Psoas muscle (tissue), 8 donors: ENCODE measurements around the gene CH25H. TPM values are rescaled to one million over a fixed set of nuclear protein-coding genes. Genes with fewer than 3 reads are reported as not detected.
A peak's percentile ranks its signal among the peaks of the same experiment; 100 is the strongest.
"Not testable (repeated sequence)": the region's sequence is repeated elsewhere in the genome, so short reads cannot be mapped to it uniquely, and the experiment has no call there.

ENCODE experiments used
- ATAC-seq, 4 donors: fragments of 200-7000 bp; cut with Tn5 transposase; one replicate each; pipeline ENCODE4 v1.9.1; 2020; ENCODE audit warnings: moderate library complexity in 3 of 4, mild to moderate bottlenecking in 2 of 4
- DNase-seq, 2 donors: peaks; one replicate each; pipeline ENCODE4 v3.0.0-alpha.2; 2020
- H3K27ac ChIP-seq: fragments of 200-600 bp; one replicate; pipeline ENCODE4 v1.8.0; 2022
- H3K27me3 ChIP-seq, 3 donors: fragments of 200-600 bp in 1 of 3; one replicate each; pipeline versions ENCODE4 v1.6.1 to v1.8.0; 2013 to 2022; ENCODE audit warnings: low read length in 2 of 3, mild to moderate bottlenecking in 2 of 3, moderate library complexity in 1 of 3; ENCODE audit not compliant: insufficient read depth in 3 of 3
- H3K36me3 ChIP-seq, 2 donors: fragments of 200-600 bp in 1 of 2; one replicate each; pipeline versions ENCODE4 v1.6.1 to v1.8.0; 2013 to 2022; ENCODE audit warnings: low read depth in 1 of 2, mild to moderate bottlenecking in 1 of 2, moderate library complexity in 1 of 2; ENCODE audit not compliant: insufficient read depth in 1 of 2
- H3K4me1 ChIP-seq: fragments of 200-600 bp; one replicate; pipeline ENCODE4 v1.8.0; 2022
- H3K4me3 ChIP-seq: fragments of 200-600 bp; one replicate; pipeline ENCODE4 v1.8.0; 2022; ENCODE audit warnings: mild to moderate bottlenecking
- H3K9me3 ChIP-seq: fragments of 200-600 bp; one replicate; pipeline ENCODE4 v1.8.0; 2022
- whole genome bisulfite sequencing, 3 donors: extraction: QIAGEN DNeasy Blood & Tissue Kit; methylation state at CpG; one replicate each; pipeline versions ENCODE4 v1.1.6 to v1.1.7; 2013; 5-methylcytosine and 5-hydroxymethylcytosine counted together
- intact Hi-C, 2 donors: fragments of 100-400 bp; cut with DNase I; formaldehyde crosslinking; loops; one replicate each; pipeline versions ENCODE4 v1.11.0 to v1.14.2; 2022
- polyA plus RNA-seq, 3 donors: library from polyadenylated mRNA; stranded (reverse); fragments of 200-250 nt; gene quantifications; one replicate each; pipeline ENCODE4 v1.2.3, GENCODE V29; 2013
- total RNA-seq, 4 donors: library from RNA; stranded (reverse); fragmentation: NEBNext Ultra II Directional in 2 of 4; extraction: Animal tissue kit (Norgen Biotek cat#: 25700) in 2 of 4; gene quantifications; one replicate each; pipeline versions ENCODE4 v1.2.1 to v1.2.4, GENCODE V29; 2021 to 2023
- TF ChIP-seq, protein P1 (sequence below): fragments of 200-600 bp; IDR thresholded peaks from one replicate; pipeline ENCODE4 v1.8.0; 2022; ENCODE audit warnings: antibody characterized with exemption
- donor health status: healthy with polysubstance abuse.
- donor health status: DM: no; HTN: no; CAD: no; lungs with moderate emphysema.
- donor health status: Bipolar disorder and iron deficiency.
- donor health status: healthy.
- donor health status: DM: yes; HTN: yes; CAD: no.
- donor health status: DM: no; HTN: no; CAD: no.
- donor health status: DM: no; HTN: no; CAD: no.
- donor health status: DM: yes; HTN: yes; CAD: no.

Gene CH25H
- total and polyA plus RNA-seq, 7 donors = 0.05 to 1.1 (median 0.25) TPM; not detected in 2

DNA sequence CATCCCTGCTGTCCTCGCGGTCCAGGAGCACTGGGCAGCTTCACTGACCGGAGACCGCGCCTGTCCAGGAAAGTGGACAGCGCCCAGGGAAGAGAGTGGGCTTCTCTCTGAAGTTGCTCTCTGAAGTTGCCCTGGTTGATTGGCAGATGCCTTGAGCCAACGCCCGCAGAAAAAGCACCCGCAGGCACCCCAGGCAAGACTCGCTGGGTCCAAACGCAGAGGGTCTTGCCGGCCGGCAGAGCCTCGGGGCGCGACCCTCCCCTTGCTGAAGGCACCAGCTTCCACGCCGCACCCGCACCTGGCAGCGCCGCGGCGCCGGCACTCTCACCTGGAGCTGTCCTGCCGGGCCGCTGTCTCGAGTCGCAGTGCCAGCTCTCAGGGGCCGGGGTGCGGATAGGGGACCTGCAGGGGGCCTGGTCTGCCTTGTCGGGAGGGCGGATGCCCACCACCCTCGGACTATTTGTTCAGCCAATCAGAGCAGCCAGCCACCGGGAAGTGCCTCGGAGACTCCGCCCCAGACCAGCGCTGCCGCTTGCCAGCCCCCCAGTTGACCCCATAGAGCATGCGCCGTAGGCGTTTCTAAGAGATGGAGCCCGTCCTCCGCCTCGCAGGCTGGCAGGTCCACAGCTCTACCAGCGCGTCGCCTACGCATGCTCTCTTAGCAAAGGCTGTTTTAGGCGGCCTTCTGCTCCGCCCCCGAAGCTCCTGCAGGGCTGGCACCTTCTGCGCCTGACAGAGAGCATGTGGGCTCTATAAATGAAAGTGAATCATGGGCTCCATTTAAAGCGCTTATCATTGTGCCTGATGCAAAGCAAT lies 44.5 kb upstream of the CH25H start, which contains the start of gene LIPA:
LIPA (minus strand) TSS at position 367 of the 816 bp plus-strand sequence. CDS start 4,127 bp downstream, outside the sequence.
- peak; percentile 99 to 100 (median 99) for ATAC-seq
- TF ChIP-seq, protein P1, sequence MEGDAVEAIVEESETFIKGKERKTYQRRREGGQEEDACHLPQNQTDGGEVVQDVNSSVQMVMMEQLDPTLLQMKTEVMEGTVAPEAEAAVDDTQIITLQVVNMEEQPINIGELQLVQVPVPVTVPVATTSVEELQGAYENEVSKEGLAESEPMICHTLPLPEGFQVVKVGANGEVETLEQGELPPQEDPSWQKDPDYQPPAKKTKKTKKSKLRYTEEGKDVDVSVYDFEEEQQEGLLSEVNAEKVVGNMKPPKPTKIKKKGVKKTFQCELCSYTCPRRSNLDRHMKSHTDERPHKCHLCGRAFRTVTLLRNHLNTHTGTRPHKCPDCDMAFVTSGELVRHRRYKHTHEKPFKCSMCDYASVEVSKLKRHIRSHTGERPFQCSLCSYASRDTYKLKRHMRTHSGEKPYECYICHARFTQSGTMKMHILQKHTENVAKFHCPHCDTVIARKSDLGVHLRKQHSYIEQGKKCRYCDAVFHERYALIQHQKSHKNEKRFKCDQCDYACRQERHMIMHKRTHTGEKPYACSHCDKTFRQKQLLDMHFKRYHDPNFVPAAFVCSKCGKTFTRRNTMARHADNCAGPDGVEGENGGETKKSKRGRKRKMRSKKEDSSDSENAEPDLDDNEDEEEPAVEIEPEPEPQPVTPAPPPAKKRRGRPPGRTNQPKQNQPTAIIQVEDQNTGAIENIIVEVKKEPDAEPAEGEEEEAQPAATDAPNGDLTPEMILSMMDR = no peak
- DNase-seq = peak; percentile 96 to 97
- Histone ChIP-seq H3K36me3 (no peaks in the 10 kb centered on the region), H3K27me3 (no peaks in the 10 kb centered on the region), H3K27ac (peak within 1 kb of the TSS; percentile 82), H3K9me3 (no peaks in the 10 kb centered on the region), H3K4me1 (peaks cover 9% of the 10 kb centered on the region), H3K4me3 (peak within 1 kb of the TSS; percentile 99)
- intact Hi-C loops = no loop called here
- WGBS, 3 donors = 0 to 1% (median 0%) methylated on average over 49 to 53 of the region's 53 CpGs

DNA sequence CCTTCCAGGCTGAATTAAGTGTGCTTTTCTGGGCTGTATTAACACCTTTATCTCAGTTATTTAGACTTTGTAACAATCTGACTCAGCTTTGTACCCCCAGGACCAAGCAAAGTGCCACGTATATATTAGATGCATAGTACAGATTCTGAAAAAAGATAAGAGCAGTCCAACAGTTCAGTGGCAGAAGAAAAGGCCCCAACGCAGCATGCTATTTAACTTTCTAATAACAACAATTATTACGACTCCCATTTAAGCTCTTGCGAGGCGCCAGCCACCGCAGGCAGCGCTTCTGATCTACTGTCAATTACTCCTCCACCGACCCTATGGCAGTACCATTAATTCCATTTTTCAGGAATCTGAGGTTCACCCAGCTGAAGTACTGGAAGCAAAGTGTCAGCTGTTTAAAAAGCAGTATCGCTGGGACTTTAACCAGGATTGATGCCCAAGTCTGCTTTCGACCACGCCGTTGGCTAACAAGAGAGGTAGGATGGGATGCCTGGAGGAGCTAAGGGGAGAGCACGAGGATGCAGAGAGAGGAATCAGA lies 43.8 kb upstream of the CH25H start:
- no peaks in the 10 kb centered on the region for H3K9me3 ChIP-seq
- WGBS, 3 donors = 29 to 35% (median 35%) methylated on average over 13 of the region's 13 CpGs
- intact Hi-C loops = no loop called here
- no peaks in the 10 kb centered on the region for H3K36me3 ChIP-seq
- H3K4me1 ChIP-seq = peaks cover 9% of the 10 kb centered on the region
- DNase-seq (no peak), ATAC-seq (no peak)
- no peaks in the 10 kb centered on the region for H3K27me3 ChIP-seq
- TF ChIP-seq, protein P1 = no peak
- peak overlapping the region; percentile 82 for H3K27ac ChIP-seq
- peak overlapping the region; percentile 99 for H3K4me3 ChIP-seq

DNA sequence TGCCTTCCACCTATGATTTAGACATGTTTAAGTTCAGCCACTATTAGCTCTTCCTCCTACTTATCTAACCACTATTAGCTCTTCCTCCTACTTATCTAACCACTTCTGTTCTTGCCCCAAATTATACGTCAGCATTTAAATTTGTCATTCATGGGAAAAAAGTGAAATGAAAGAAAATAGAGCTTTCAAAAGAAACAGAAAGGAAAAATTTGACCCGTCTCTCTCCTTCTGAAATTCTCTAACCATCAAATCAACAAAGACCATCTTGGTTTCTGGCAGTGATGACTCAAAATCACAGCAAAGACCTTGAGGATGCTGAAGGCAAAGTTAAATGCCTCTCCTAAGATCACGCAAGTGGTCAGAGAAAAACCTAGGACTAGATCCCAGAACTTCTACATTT lies 41.9 kb upstream of the CH25H start:
- WGBS, 3 donors = 73 to 78% (median 74%) methylated on average over 3 of the region's 3 CpGs
- ATAC-seq (no peak), DNase-seq (no peak)
- Histone ChIP-seq H3K27ac (no peak overlapping the region), H3K4me3 (no peak overlapping the region), H3K27me3 (no peaks in the 10 kb centered on the region), H3K4me1 (peaks cover 9% of the 10 kb centered on the region), H3K9me3 (no peaks in the 10 kb centered on the region), H3K36me3 (no peaks in the 10 kb centered on the region)
- intact Hi-C loops = no loop called here
- TF ChIP-seq, protein P1 = no peak

DNA sequence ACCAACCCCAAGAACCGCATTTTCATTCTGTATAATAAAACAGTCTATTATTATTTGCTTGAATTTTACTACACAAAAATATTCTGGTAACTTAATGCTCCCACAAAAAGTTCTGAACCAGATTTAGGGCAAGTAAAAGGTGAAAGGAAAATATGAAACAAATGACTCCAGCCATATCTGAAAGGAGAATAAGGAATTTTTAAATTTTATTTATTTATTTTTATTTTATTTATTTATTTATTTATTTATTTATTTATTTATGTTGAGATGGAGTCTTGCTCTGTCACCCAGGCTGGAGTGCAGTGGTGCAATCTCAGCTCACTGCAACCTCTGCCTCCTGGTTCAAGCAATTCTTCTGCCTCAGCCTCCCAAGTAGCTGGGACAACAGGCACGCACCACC lies 40.5 kb upstream of the CH25H start:
- WGBS, 3 donors = 95 to 98% (median 96%) methylated on average over 2 of the region's 2 CpGs
- ATAC-seq, H3K27me3 ChIP-seq, H3K36me3 ChIP-seq, H3K4me3 ChIP-seq, H3K27ac ChIP-seq, intact Hi-C loops, H3K9me3 ChIP-seq, DNase-seq, H3K4me1 ChIP-seq: not testable (repeated sequence)

DNA sequence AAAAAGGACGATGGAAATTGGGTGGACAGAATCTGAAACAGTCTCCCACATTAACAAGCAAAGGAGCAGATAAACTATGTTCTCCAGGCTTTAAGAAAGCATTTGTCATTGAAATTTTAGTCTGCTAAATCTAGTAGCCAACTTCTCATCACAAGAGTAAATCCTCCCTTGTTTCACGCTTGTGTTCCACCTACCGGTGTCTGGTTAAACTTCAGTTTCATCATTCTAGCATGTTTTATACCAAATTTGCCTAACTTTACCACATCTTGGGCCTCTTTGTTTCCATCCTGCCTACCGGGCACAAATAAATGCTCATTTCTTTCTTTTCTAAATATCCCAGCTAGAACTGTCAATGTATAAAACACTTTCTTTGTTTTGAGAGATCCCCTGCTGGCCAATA lies 38.7 kb upstream of the CH25H start:
- H3K36me3 ChIP-seq = no peaks in the 10 kb centered on the region
- no peak for DNase-seq

More for the DNA sequence above, 38.7 kb upstream of the CH25H start:
- ATAC-seq = no peak
- peaks cover 4% of the 10 kb centered on the region for H3K4me1 ChIP-seq
- no peak overlapping the region for H3K4me3 ChIP-seq
- TF ChIP-seq, protein P1 = no peak
- no peak overlapping the region for H3K27ac ChIP-seq
- intact Hi-C loops = no loop called here
- WGBS, 3 donors = 38 to 41% (median 38%) methylated on average over 4 of the region's 4 CpGs
- no peaks in the 10 kb centered on the region for H3K9me3 ChIP-seq
- no peaks in the 10 kb centered on the region for H3K27me3 ChIP-seq
